K562 (cell line): ENCODE results near the gene FBXW9. TPM values are rescaled to one million over a fixed set of nuclear protein-coding genes. Genes with fewer than 3 reads are reported as not detected.

Source experiments
- ARHGAP35 ChIP-seq: fragments of 450-650 bp; IDR thresholded peaks from 2 replicates; pipeline ENCODE4 v1.6.1; 2018; ENCODE audit not compliant: partially characterized antibody
- CBX8 ChIP-seq: fragments of 200-600 bp; sonication (generic); IDR thresholded peaks from 2 replicates; pipeline ENCODE4 v1.6.1; 2012; ENCODE audit warnings: borderline replicate concordance, mixed run types, low read depth, mild to moderate bottlenecking, moderate library complexity, mixed read lengths, low read length, control low read depth, inconsistent platforms; ENCODE audit not compliant: poor library complexity, severe bottlenecking; ENCODE audit errors: extremely low read depth
- CHD4 ChIP-seq: fragments of 200-600 bp; sonication (generic); IDR thresholded peaks from 3 replicates; pipeline ENCODE4 v1.6.1; 2012; ENCODE audit warnings: low read depth, mild to moderate bottlenecking, mixed read lengths, low read length, inconsistent platforms; ENCODE audit not compliant: insufficient read depth, insufficient replicate concordance, poor library complexity, severe bottlenecking
- CTCF ChIP-seq, 3 experiments: IDR thresholded peaks in 2 of 3; conservative IDR thresholded peaks in 1 of 3; 2 replicates each; pipeline ENCODE4 v1.5.1; 2011 to 2012; ENCODE audit warnings: low read length in 3 of 3, mild to moderate bottlenecking in 3 of 3, control low read depth in 2 of 3, improper control_type of control experiment in 1 of 3, inconsistent platforms in 1 of 3, low read depth in 1 of 3, mixed read lengths in 1 of 3, moderate library complexity in 1 of 3; ENCODE audit not compliant: insufficient read depth in 2 of 3
- E2F1 ChIP-seq: sonication (generic); formaldehyde crosslinking; IDR thresholded peaks from 2 replicates; pipeline ENCODE4 v1.8.1; 2023; ENCODE audit warnings: mild to moderate bottlenecking, missing genetic modification reagents, moderate library complexity
- HDGF ChIP-seq: fragments of 450-650 bp; IDR thresholded peaks from 2 replicates; pipeline ENCODE4 v1.6.1; 2016
- NCOA4 ChIP-seq: fragments of 450-650 bp; IDR thresholded peaks from 2 replicates; pipeline ENCODE4 v1.6.1; 2018; ENCODE audit warnings: mild to moderate bottlenecking; ENCODE audit not compliant: partially characterized antibody
- RCOR1 ChIP-seq, 2 experiments: IDR thresholded peaks; 2 replicates each; pipeline ENCODE4 v1.6.1; 2012; ENCODE audit warnings: low read depth in 2 of 2, low read length in 2 of 2, borderline replicate concordance in 1 of 2, improper control_type of control experiment in 1 of 2
- RFX5 ChIP-seq: IDR thresholded peaks from 2 replicates; pipeline ENCODE4 v1.6.1; 2011; ENCODE audit warnings: low read depth, mild to moderate bottlenecking, improper control_type of control experiment, low read length
- SAFB2 ChIP-seq: fragments of 200-400 bp; formaldehyde crosslinking; IDR thresholded peaks from 2 replicates; pipeline ENCODE4 v1.6.1; 2018; ENCODE audit warnings: borderline replicate concordance, low read length, low read depth, moderate library complexity; ENCODE audit not compliant: severe bottlenecking
- SETDB1 ChIP-seq: IDR thresholded peaks from one replicate; pipeline ENCODE4 v1.6.1; 2012; ENCODE audit warnings: low read length, control low read depth, inconsistent platforms
- SRF ChIP-seq, 2 experiments: fragments of 250-450, 450-650 bp in 1 of 2; sonication (Bioruptor Pico) in 1 of 2; sonication (generic) in 1 of 2; formaldehyde crosslinking; IDR thresholded peaks; 2 replicates each; pipeline versions ENCODE4 v1.5.0 to v1.5.1; 2020 to 2022; ENCODE audit warnings: mild to moderate bottlenecking in 1 of 2, missing genetic modification reagents in 1 of 2
- ZBTB34 ChIP-seq: fragments of 250-450 bp; sonication (Bioruptor Pico); IDR thresholded peaks from 2 replicates; pipeline ENCODE4 v1.8.0; 2021; ENCODE audit warnings: mild to moderate bottlenecking, moderate library complexity
- ZNF146 ChIP-seq: IDR thresholded peaks from one replicate; pipeline ENCODE4 v1.6.1; 2018; ENCODE audit warnings: missing compliant biosample characterization; ENCODE audit not compliant: unreplicated experiment
- ZNF239 ChIP-seq: fragments of 250-450 bp; sonication (Bioruptor Pico); IDR thresholded peaks from 2 replicates; pipeline ENCODE4 v1.4.0; 2020; ENCODE audit warnings: mild to moderate bottlenecking
- ZNF277 ChIP-seq: fragments of 250-450 bp; sonication (Bioruptor Pico); IDR thresholded peaks from 2 replicates; pipeline ENCODE4 v1.8.0; 2022; ENCODE audit warnings: inconsistent platforms, mild to moderate bottlenecking, moderate library complexity, borderline replicate concordance
- ZNF584 ChIP-seq: fragments of 200-800 bp; sonication (Bioruptor generic); IDR thresholded peaks from 2 replicates; pipeline ENCODE4 v1.6.1; 2016; ENCODE audit warnings: low read depth, mild to moderate bottlenecking, missing genetic modification characterization, missing compliant biosample characterization
- ZNF76 ChIP-seq: fragments of 250-450 bp; sonication (Bioruptor Pico); IDR thresholded peaks from 2 replicates; pipeline ENCODE4 v1.4.0; 2020; ENCODE audit warnings: mild to moderate bottlenecking, moderate library complexity, borderline replicate concordance
- polyA plus RNA-seq, 8 experiments: library from polyadenylated mRNA; depleted of rRNA in 4 of 8; stranded (reverse) in 5 of 8; unstranded in 3 of 8; fragments of >200 nt; fragmentation: Nextera tagmentation in 2 of 8; fragmentation: Illumina TruSeq in 1 of 8; extraction: Ambion mirVana in 2 of 8; extraction: Trizol in 1 of 8; gene quantifications; 2 replicates each; pipeline versions ENCODE4 v1.2.1 to v1.2.3, GENCODE V29; 2011 to 2014; ENCODE audit warnings: inconsistent platforms in 1 of 8, missing spikeins in 1 of 8
- total RNA-seq, 7 experiments: library from RNA; depleted of rRNA in 6 of 7; stranded (reverse); fragments of >200 nt in 6 of 7; fragmentation: Illumina TruSeq in 2 of 7; extraction: Trizol in 2 of 7; gene quantifications; 2 replicates each; pipeline versions ENCODE4 v1.2.1 to v1.2.3, GENCODE V29; 2011 to 2021; ENCODE audit warnings: low replicate concordance in 1 of 7

Gene FBXW9
- total and polyA plus RNA-seq, 9 of the 15 experiments (the other 6 are each of a cell fraction or from before 2014, with no cell fraction given) = 0.23 to 21.7 (median 6.2) TPM

GRCh38 chr19:12696366-12697335 is at the start of gene FBXW9 (continued):
- TF ChIP-seq RCOR1 (IDR thresholded peaks at IDR 0.05; ENCODE audit: borderline replicate concordance in 1 of 2, low read depth in 2 of 2, low read length in 2 of 2) (no peak), ZNF76 (CRISPR knock-in tag) (no peak), NCOA4 (no peak), ARHGAP35 (no peak), ZBTB34 (CRISPR knock-in tag) (no peak), SETDB1 (no peak), ZNF239 (CRISPR knock-in tag) (no peak), HDGF (no peak), SRF (CRISPR knock-in tag; IDR thresholded peaks at IDR 0.05) (no peak), CHD4 (no peak), E2F1 (CRISPR knock-in tag) (no peak), CTCF (IDR thresholded peaks at IDR 0.05 in 2 of 3, conservative IDR thresholded peaks at IDR 0.05 in 1 of 3; ENCODE audit: insufficient read depth in 2 of 3, low read depth in 1 of 3, low read length in 3 of 3) (no peak), ZNF277 (no peak), SAFB2 (no peak), ZNF584 (no peak), CBX8 (no peak), RFX5 (no peak), ZNF146 (no peak)
